Neural crest cell (in vitro differentiated cells): ENCODE measurements around the gene GFPT2. TPM values are rescaled to one million over a fixed set of nuclear protein-coding genes. Genes with fewer than 3 reads are reported as not detected.

ENCODE experiments used
- DNase-seq: peaks from one replicate; pipeline ENCODE4 v3.0.0; 2021; ENCODE audit warnings: low read depth, mixed read lengths, low spot score
- H3K27ac Mint-ChIP-seq: one replicate; pipeline ENCODE4 v1.8.0; 2021; ENCODE audit warnings: mild to moderate bottlenecking, mixed read lengths; ENCODE audit not compliant: unreplicated experiment
- H3K27me3 Mint-ChIP-seq: 2 replicates; pipeline ENCODE4 v1.8.0; 2021; ENCODE audit warnings: low read depth, mild to moderate bottlenecking, mixed read lengths
- H3K36me3 Mint-ChIP-seq: 2 replicates; pipeline ENCODE4 v1.8.0; 2021; ENCODE audit warnings: low read depth, mild to moderate bottlenecking, mixed read lengths
- H3K4me1 Mint-ChIP-seq: 2 replicates; pipeline ENCODE4 v1.8.0; 2021; ENCODE audit warnings: mixed read lengths
- H3K4me3 Mint-ChIP-seq: one replicate; pipeline ENCODE4 v1.8.0; 2021; ENCODE audit warnings: mild to moderate bottlenecking, mixed read lengths
- H3K9me3 Mint-ChIP-seq: 2 replicates; pipeline ENCODE4 v1.8.0; 2021; ENCODE audit warnings: mixed read lengths
- CTCF ChIP-seq: fragments of 200-600 bp; sonication (generic); conservative IDR thresholded peaks from 2 replicates; pipeline ENCODE4 v1.5.0; 2021; ENCODE audit warnings: antibody characterized with exemption, mild to moderate bottlenecking
- total RNA-seq: library from RNA; stranded (reverse); gene quantifications from 2 replicates; pipeline ENCODE4 v1.2.1, GENCODE V29; 2021

The GFPT2 gene
- total RNA-seq, 1 donor from 2014 or later: 12.5 TPM

- Mint-ChIP-seq H3K4me3 (no peak overlapping the region), H3K27ac (no peak overlapping the region), H3K36me3 (no peaks in the 10 kb centered on the region), H3K9me3 (no peaks in the 10 kb centered on the region), H3K27me3 (no peaks in the 10 kb centered on the region), H3K4me1 (no peaks in the 10 kb centered on the region)
- no peak for TF ChIP-seq CTCF
- no peak for DNase-seq
These were observed 13.2 kb upstream of the GFPT2 start for GRCh38 chr5:180366326-180366725.

- Mint-ChIP-seq H3K4me3 (no peak overlapping the region), H3K9me3 (no peaks in the 10 kb centered on the region), H3K36me3 (no peaks in the 10 kb centered on the region), H3K4me1 (no peaks in the 10 kb centered on the region), H3K27me3 (no peaks in the 10 kb centered on the region), H3K27ac (no peak overlapping the region)
- no peak for TF ChIP-seq CTCF
- no peak for DNase-seq
These were observed 12.7 kb upstream of the GFPT2 start for GRCh38 chr5:180365829-180366228.

GRCh38 chr5:180364306-180364856, 11.2 kb upstream of the GFPT2 start:
- H3K27ac Mint-ChIP-seq: no peak overlapping the region
- H3K4me3 Mint-ChIP-seq: no peak overlapping the region
- no peaks in the 10 kb centered on the region for H3K9me3 Mint-ChIP-seq
- no peaks in the 10 kb centered on the region for H3K36me3 Mint-ChIP-seq
- no peak for DNase-seq
- no peak for TF ChIP-seq CTCF
- H3K4me1 Mint-ChIP-seq: no peaks in the 10 kb centered on the region
- no peaks in the 10 kb centered on the region for H3K27me3 Mint-ChIP-seq

- TF ChIP-seq CTCF: no peak
- H3K27me3 Mint-ChIP-seq: peaks cover 15% of the 10 kb centered on the region
- no peak overlapping the region for H3K27ac Mint-ChIP-seq
These were observed 7.2 kb upstream of the GFPT2 start for GRCh38 chr5:180360078-180360957.

GRCh38 chr5:180358694-180359093, 5.6 kb upstream of the GFPT2 start:
- no peak for DNase-seq
- Mint-ChIP-seq H3K27ac (no peak overlapping the region), H3K4me3 (no peak overlapping the region), H3K4me1 (peaks cover 6% of the 10 kb centered on the region), H3K9me3 (no peaks in the 10 kb centered on the region), H3K36me3 (no peaks in the 10 kb centered on the region), H3K27me3 (peaks cover 29% of the 10 kb centered on the region)
- no peak for TF ChIP-seq CTCF

More at GRCh38 chr5:180360078-180360957, 7.2 kb upstream of the GFPT2 start:
- Mint-ChIP-seq H3K4me1 (no peaks in the 10 kb centered on the region), H3K4me3 (no peak overlapping the region), H3K9me3 (no peaks in the 10 kb centered on the region), H3K36me3 (no peaks in the 10 kb centered on the region)
- DNase-seq: no peak
